Lower leg skin (tissue), 3 donors: Measurements from ENCODE around the gene POT1.

Experiments used
- POLR2A ChIP-seq, 2 donors: fragments of 450-650 bp; IDR thresholded peaks; one replicate each; pipeline ENCODE4 v1.6.1; 2016 to 2017; ENCODE audit warnings: antibody characterized with exemption in 2 of 2, mild to moderate bottlenecking in 1 of 2, moderate library complexity in 1 of 2
- TF ChIP-seq, protein P1 (sequence below), 3 donors: fragments of 450-650 bp; IDR thresholded peaks; one replicate each; pipeline ENCODE4 v1.5.1; 2016; ENCODE audit warnings: antibody characterized with exemption in 3 of 3, mild to moderate bottlenecking in 3 of 3, moderate library complexity in 2 of 3

- TF ChIP-seq, protein P1, sequence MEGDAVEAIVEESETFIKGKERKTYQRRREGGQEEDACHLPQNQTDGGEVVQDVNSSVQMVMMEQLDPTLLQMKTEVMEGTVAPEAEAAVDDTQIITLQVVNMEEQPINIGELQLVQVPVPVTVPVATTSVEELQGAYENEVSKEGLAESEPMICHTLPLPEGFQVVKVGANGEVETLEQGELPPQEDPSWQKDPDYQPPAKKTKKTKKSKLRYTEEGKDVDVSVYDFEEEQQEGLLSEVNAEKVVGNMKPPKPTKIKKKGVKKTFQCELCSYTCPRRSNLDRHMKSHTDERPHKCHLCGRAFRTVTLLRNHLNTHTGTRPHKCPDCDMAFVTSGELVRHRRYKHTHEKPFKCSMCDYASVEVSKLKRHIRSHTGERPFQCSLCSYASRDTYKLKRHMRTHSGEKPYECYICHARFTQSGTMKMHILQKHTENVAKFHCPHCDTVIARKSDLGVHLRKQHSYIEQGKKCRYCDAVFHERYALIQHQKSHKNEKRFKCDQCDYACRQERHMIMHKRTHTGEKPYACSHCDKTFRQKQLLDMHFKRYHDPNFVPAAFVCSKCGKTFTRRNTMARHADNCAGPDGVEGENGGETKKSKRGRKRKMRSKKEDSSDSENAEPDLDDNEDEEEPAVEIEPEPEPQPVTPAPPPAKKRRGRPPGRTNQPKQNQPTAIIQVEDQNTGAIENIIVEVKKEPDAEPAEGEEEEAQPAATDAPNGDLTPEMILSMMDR (IDR thresholded peaks at IDR 0.05) = no peak
- TF ChIP-seq POLR2A (IDR thresholded peaks at IDR 0.05) = no peak
Observed at GRCh38 chr7:124930173-124930623, 573 bp upstream of the POT1 start.
